Esophagus muscularis mucosa (tissue), 4 donors: ENCODE data around the gene SP8.

Experiments used
- CTCF ChIP-seq, 3 experiments: fragments of 200-600 bp in 2 of 3; fragments of 450-650 bp in 1 of 3; sonication (generic) in 2 of 3; IDR thresholded peaks; one replicate each; pipeline ENCODE4 v1.5.1; 2017 to 2019; ENCODE audit warnings: antibody characterized with exemption in 3 of 3, mild to moderate bottlenecking in 2 of 3, moderate library complexity in 1 of 3
- EP300 ChIP-seq: sonication (generic); formaldehyde crosslinking; IDR thresholded peaks from one replicate; pipeline ENCODE4 v1.6.1; 2017; ENCODE audit warnings: antibody characterized with exemption
- POLR2A ChIP-seq: fragments of 450-650 bp; IDR thresholded peaks from one replicate; pipeline ENCODE4 v1.6.1; 2017; ENCODE audit warnings: antibody characterized with exemption, moderate library complexity, mild to moderate bottlenecking, low read depth

GRCh38 chr7:20798081-20798693 is 11.5 kb upstream of the SP8 start:
- TF ChIP-seq CTCF (IDR thresholded peaks at IDR 0.05) = no peak
- no peak for TF ChIP-seq EP300
- no peak for TF ChIP-seq POLR2A
